NOMO-1 (cell line): ENCODE results near the gene NEMF.
"Not testable (repeated sequence)": the region's sequence is repeated elsewhere in the genome, so short reads cannot be mapped to it uniquely, and the experiment has no call there.

Experiments used
- DNase-seq, 2 experiments: peaks; one replicate each; lab custom pipeline; 2025; ENCODE audit not compliant: unreplicated experiment in 2 of 2; lab: John Stamatoyannopoulos, UW

Gene NEMF

DNA sequence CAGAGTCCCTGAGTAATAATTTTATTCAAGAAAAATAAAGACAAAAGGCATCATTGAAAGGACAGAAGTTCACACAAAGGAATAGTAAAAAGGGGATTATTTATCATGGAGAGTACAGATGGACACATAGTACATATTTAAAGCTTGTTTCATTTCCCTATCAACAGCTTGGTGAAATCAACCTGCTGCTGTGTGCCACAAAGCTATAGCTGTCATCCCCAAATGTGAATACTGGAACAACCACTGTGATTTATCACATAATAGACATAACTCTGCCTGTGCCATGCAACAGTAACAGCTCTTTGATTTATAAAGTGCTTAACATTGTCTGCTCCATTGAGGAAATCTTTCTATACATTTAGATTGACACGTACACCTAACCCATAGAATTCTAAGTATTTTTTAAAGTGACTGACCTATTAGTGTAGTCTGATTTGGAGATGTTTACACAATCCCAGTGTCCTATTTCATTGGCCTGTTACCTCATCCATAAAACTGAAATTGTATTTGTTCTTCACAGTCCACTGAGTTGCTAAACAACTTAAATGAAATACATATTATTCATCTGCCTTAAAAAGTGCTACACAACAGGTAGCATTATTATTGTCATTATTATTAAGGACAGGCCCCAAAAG is 3.3 kb downstream of the NEMF start:
- no peak for DNase-seq

DNA sequence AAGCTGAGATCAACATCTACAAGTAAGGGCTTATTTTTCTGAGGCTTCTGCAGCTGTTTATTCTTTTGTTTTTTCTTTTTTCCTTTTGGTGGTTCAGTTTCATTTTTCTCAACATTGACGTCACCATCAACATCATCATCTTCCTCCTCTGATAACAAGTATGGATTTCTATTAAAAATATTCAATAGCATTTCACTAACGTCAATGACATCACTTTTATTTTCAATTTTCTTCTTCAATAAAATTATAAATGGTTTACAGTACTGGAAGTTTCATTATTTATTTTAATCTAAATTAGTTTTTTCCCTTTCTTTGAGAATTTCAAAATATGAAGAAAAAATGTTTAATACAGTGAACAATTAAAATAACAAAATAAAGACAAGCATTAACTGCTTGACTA is 23.9 kb downstream of the NEMF start:
- no peak for DNase-seq

DNA sequence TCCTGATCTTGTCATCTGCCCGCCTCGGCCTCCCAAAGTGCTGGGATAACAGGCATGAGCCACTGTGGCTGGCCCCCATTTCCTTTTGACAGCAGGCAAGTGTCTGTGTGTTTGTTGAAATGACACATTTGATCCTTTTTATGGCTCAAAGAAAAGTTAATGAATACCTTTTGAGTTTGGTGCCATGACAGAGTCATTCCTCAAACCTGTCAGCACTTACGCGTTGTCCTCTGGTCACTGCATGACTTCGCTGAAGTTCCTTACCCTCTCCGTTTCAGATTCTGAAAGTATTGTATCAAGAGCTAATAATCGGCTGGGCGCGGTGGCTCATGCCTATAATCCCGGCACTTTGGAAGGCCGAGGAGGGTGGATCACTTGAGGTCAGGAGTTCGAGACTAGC is 32.4 kb downstream of the NEMF start:
- no peak for DNase-seq

DNA sequence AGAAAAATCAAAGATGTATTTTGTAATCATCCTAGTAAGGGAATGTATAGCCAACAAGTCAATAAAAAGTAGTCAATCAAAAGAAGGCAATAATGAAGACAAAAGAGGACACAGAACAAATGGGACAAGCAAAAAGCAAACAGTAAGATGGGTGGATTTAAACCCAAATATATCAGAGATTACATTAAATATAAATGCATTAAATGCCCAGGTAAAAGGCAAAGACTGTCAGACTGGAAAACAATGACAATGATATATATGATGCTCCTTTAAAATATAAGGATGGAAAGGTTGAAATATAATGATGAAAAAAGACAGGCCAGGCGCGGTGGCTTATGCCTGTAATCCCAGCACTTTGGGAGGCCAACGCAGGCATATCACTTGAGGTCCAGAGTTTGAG is 35.7 kb downstream of the NEMF start:
- DNase-seq: no peak

DNA sequence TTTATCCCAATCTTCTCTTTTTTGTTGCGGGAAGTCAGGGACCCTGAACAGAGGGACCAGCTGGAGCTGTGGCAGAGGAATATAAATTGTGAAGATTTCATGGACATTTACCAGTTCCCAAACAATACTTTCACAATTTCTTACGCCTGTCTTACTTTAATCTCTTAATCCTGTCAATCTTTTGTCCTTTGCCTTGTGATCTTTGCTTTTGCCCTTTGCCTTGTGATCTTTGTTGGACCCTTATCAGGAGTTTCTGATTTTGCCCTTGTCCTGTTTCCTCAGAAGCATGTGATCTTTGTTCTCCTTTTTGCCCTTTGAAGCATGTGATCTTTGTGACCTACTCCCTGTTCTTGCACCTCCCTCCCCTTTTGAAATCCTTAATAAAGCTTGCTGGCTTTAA is 36.5 kb downstream of the NEMF start:
- DNase-seq: not testable (repeated sequence)

DNA sequence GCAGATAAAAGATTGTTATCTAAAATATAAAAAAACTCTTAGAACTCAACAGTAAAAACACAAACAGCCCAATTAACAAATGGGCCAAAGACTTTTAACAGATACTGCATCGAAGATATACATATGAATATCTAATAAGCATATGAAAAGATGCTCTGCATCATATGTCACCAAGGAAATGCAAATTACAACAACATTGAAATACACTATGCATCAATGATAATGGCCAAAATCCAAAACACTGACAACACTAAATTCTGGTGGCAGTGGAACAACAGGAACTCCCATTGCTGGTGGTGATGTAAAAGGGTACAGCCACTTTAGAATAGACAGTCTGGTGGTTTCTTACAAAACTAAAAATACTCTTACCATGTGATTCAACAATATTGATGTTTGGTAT is 43.8 kb downstream of the NEMF start:
- DNase-seq: no peak

DNA sequence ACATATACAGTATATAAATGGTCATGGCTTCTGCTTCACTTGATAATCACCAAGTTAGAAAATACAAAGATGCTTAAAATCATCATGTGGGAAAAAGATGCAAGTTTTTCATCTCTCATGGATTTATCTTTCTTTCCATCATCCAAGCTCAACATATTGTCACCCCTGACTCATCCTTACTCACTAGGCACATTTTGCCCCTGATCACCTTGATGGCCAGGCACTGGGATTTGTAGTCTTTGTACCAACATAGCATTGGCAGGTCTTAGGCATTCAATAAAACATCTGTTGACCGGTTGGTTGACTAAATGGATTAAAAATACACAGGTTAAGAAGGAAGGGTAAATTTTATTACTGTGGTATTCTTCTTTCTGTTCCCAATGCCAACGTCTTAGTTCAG is 56.6 kb downstream of the NEMF start:
- DNase-seq: no peak

DNA sequence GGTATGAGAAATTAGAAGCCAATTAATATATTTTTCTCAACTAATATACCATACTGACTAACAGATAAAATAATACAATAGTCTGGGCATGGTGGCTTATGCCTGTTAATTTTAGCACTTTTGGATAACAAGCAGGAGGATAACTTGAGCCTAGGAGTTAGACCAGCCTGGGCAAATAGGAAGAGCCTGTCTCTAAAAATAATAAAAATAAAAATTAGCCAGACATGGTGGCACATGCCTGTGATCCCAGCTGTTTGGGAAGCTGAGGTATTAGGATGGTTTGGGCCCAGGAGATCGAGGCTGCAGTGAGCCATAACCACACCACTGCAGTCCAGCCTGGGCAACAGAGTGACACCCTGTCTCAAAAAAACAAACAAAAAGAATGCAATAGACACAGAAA is 60.0 kb downstream of the NEMF start:
- DNase-seq: no peak

DNA sequence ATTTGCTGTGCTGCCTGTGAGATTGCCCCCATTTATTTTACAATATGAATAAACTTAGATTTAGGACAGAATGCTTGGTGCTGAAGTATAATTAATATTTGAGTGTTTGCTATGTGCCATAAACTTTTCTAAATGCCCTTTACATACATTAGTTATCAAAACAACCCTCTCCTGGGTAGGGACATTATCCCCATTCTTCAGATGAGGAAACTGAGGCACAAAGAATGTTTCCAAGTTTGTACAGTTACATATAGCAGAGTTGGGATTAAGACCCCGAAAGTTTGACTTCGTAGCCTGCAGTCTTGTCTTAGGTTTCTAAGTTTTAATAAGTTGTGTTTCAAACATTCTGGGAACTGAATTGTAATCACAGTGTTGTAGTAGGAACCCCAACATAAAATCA is 66.3 kb downstream of the NEMF start:
- DNase-seq: no peak

DNA sequence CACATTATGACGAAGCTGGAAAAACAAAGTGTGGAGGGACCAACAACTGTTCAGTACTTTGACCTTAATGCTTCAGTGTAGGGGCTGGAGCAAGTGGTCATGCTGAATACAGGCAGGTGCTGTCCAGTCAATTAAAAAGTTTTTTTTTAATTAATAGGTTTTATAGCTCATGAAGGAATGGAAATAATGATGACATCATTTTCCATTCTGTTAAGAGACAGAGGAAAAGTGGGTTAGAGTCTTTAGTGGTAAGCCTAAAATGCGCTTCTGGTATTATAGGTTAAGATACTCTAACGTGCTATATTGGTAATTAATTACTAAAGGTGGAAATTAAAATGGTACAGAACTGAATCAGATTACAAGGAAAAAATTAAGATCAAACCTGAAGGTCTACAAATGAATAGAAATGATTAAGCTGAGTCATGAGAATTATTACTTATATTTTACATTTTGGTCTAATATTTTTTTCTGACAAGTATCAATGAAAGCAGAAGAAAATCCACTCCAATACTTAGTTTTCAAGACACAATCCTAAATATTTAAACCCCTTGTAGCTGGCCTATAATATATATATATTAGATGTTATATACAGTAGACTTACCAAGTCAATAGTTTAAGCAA is 69.1 kb downstream of the NEMF start:
- no peak for DNase-seq

DNA sequence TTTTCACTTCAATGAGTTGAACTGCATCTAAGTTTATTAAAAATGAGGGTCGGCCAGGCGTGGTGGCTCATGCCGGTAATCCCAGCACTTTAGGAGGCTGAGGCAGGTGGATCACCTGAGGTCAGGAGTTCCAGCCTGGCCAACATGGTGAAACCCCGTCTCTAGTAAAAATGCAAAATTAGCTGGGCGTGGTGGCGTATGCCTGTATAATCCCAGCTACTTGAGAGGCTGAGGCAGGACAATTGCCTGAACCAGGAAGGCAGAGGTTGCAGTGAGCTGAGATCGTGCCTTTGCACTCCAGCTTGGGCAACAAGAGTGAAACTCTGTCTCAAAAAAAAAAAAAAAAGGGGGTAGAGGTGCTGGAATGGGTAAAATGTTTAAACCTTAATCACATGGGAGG is 71.5 kb downstream of the NEMF start:
- DNase-seq: not testable (repeated sequence)

DNA sequence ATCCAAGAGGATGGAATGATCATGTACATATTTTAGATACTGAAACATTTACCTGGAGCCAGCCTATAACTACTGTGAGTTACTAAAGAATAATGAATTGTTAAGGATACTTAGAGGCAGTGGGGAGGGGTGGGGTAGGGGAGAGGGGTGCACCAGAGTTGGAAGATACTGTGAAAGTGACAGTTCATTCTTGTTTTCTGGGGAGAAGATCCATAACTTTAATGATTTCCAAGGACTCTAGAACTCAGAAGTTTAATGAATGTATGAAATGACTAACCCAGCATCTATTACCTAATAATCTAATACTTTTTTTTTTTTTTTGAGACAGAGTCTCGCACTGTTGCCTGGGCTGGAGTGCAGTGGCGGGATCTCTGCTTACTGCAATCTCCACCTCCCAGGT is 74.2 kb downstream of the NEMF start:
- no peak for DNase-seq

DNA sequence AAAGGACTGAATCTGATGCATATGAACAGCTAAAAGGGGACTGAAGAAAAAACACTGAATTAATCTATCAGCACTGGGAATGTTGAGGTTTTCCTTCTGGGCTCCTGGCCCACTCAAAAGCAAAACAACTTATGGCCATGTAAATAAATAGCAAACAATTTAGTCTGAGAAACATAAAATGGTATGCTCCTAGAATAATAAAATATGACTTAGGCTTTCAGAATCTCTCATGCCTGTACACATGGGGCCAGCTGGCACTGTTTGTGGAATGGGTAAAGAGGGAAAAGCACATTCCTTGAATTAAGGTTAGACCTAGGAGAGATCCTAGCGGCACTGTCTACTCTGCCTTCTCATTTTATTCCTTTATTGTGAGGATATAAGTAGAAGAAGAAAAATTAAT is 78.5 kb downstream of the NEMF start:
- DNase-seq: no peak

DNA sequence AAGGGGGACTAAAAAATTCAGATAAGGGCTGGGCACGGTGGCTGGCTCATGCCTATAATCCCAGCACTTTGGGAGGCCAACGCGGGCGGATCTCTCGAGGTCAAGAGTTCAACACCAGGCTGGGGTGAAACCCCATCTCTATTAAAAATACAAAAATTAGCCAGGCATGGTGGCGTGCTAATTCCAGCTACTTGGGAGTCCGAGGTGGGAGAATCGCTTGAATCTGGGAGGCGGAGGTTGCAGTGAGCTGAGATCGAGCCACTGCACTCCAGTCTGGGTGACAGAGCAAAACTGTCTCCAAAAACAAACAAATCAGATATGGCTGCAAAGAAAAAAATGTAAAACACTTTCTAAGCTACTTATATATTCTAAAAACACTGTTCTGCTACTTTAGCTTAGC is 80.9 kb downstream of the NEMF start:
- DNase-seq: not testable (repeated sequence)

DNA sequence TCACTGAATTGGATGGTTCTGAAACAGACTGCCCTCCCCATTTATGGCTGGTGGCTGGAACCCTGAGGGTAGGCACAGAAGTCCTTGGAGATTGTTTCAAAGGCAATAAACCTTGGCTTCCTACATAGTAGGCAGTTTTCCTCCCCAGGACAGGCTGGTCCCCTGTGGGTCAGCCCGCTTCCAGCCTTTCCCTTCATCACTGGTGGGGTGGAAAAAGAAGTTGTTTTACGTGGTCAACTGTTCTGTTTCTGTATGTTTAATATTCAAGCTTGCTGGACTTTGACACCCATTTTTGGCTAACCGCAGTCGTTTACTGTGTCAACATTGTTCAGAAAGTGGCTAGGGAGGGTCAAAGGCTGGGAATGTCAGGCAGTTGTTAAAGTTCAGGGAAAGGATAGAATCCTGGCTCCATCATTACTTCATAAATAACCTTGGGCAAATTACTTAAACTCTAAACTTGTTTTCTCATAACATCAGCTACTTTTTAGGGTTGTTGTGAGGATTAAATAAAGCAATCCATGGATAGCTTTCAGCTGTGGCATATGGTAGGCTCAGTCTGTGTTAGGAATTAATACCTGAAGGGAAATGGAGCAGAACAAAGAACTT is 82.3 kb downstream of the NEMF start:
- peak; percentile 4 to 19 for DNase-seq

DNA sequence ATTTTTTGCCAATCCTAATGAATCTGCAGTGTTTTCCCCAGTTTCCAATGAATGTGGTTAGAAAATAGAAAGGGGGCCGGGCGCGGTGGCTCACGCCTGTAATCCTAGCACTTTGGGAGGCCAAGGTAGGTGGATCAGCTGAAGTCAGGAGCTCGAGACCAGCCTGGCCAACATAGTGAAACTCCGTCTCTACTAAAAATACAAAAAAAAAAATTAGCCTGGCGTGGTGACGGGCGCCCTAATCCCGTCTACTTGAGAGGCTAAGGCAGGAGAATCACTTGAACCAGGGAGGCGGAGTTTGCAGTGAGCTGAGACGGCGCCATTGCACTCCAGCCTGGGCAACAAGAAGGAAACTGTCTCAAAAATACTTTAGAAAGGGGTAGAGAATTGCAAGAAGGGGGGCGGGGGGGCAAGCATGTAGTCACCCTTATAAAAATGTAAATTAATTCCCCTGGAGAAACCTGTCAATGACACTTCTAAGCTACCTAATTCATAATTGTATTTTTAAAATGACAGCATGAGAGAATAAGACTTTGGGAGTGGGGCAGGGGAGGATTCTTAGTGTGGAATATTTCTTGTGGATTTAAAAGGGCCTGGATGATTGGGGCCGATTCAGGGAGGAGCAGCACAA is 82.9 kb downstream of the NEMF start:
- DNase-seq: no peak

DNA sequence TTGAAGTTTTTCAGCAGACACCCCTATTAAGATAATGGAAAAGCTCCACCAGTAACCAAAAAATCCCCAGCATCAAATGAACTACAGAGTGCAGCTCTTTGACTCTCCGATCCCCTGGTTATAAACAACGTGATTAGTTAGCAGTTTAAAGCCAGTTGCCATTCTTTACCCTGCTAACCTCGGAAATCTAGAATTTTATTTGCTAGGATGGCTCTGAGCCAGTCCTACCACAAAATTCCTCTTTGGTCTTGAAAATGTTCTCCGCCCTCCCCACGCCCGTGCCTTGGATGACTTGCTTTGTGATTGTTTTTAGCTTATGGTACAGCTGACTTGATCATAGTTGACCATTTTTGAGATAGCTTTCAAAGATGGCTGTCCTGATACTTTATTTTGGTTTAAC is 83.4 kb downstream of the NEMF start:
- peak in 1 of 2 experiments; percentile 7 for DNase-seq

DNA sequence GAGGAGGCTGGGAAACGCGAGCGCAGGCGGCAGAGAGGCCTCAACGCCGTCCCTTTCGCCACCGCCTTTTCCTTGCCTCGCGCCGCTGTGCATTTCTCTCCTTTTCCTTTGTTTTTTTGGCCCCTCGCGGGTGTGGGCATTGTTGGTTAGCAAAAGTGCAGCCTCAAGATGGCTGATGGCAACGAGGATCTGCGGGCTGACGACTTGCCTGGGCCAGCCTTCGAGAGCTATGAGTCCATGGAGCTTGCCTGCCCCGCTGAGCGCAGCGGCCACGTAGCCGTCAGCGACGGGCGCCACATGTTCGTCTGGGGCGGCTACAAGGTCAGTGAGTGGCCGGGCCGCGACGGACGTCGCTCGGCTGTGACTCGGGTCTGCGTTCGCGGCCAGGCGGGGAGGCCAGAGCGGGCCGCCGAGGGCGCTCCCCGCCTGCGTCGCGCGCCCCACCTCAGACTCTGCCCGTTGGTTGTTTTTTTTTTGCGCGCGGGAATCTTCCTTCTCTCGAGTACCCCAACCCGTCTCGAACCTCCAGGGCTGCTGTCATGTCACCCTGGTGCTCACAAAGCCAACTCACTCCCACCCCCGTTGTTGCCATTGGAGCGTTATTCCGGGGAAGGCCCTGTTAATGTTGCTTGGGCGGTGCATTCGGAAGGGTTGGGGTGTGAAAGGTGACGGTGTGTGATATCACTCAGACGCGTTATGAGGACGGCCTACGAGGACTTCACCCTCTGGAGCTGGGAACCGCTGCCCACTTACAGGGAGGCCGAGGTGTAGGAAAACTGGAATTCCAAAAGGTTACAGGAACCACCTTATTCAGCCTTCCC is 84.1 kb downstream of the NEMF start:
- peak; percentile 22 to 49 for DNase-seq

DNA sequence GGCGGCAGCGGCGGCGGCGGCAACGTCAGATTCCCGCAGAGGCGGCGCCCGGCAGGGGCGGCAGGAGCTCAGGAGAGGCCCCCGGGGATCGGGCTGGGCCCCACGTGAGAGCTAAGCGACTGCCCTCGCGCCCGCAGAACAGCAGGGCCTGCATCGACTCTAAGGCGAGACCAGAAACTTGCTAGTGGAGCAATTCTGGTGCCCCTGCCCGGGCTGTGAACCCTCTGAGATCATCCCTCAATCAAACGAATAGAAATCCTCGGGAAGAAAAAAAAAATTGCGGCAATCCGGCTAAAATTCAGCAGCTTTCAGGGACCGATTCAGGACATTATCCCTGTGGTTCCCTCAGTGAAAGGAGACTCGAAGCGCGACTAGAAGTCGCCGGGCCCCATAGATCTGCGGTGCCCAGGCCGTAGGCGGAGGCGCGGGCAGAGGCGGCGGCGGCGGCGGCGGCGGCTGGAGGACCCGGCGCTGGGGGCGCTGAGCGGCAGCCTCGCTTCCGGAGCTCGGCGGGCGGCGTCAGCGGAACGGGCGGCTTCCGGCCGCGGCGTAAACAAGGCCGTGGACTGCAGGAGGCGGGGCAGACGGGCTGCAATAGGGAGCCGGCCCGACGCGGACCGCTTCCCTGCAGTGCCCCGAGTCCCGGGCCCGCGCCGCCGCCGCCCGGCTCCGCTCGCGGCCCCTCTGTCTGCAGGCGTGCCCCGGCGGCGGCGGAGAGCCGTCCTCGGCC is 84.9 kb downstream of the NEMF start, which contains the start of gene KLHDC2:
TSS of gene KLHDC2 (plus strand) at position 583 of the 730 bp plus-strand sequence. CDS start 316 bp downstream, outside the sequence.
- DNase-seq: peak; percentile 84 to 90

DNA sequence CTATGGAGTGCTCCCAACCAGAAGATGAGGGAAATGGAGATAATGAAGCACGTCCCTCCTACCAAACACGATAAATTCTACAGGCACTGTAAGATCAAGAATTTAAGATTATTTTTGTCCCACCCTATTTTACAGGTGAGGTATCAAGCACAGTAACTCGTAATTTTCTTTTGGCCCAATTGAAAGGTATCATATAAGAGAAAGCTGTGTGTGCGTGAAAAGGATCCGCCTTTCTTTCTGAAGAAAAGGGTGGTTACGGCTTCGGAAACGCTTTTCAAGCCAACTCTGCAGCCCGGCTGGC is 85.4 kb downstream of the NEMF start:
- no peak for DNase-seq

DNA sequence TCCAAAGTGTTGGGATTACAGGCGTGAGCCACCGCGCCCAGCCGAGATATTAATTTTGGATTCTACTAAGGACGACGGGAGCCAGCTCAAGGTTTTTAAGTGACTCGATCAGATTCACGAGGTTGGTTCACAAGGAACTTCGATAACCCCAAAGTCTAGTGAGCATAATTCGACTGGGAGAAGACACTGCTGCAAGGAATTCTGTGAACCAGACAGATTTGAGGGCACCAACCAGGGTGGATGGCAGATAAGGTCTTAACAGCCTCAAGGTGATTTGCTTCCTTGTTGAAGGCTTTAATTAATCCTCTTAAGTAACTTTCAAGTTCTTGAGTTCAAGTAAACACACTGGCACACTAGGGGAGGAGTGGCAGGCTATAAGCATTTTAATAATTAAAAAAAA is 85.7 kb downstream of the NEMF start:
- no peak for DNase-seq
